ENCODE data around the gene MBD2. TPM values are rescaled to one million over a fixed set of nuclear protein-coding genes. Genes with fewer than 3 reads are reported as not detected.

Gene MBD2
- total RNA-seq, 1 donor from 2014 or later, result 40.4 TPM

DNA sequence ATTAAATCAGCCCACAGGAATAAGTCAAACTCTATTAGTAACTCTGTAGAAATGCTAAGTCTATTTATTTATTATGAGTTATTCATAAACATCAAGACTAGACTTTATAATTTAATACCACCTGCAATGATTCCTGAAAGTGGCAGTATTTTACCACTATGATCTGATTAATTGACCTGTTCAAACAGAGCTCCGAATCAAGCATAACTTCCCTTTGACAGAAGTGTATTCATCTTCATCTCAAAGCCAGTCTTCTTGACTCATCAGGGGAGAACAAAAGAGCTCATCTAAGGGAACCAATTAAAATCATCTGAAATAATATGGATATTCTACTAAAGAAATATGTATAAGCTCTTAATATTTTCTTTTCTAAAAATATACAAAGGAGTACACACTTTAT, 122.3 kb downstream of the MBD2 start:
- no peaks in the 10 kb centered on the region for H3K9me3 Mint-ChIP-seq (ENCODE audit: low read depth)
- no peaks in the 10 kb centered on the region for H3K27me3 Mint-ChIP-seq
- H3K4me1 Mint-ChIP-seq (ENCODE audit: low read depth), result no peaks in the 10 kb centered on the region
- no peak for DNase-seq (ENCODE audit: low spot score, unreplicated experiment)
- no peak overlapping the region for H3K4me3 Mint-ChIP-seq (ENCODE audit: low read depth)
- TF ChIP-seq, protein P1, sequence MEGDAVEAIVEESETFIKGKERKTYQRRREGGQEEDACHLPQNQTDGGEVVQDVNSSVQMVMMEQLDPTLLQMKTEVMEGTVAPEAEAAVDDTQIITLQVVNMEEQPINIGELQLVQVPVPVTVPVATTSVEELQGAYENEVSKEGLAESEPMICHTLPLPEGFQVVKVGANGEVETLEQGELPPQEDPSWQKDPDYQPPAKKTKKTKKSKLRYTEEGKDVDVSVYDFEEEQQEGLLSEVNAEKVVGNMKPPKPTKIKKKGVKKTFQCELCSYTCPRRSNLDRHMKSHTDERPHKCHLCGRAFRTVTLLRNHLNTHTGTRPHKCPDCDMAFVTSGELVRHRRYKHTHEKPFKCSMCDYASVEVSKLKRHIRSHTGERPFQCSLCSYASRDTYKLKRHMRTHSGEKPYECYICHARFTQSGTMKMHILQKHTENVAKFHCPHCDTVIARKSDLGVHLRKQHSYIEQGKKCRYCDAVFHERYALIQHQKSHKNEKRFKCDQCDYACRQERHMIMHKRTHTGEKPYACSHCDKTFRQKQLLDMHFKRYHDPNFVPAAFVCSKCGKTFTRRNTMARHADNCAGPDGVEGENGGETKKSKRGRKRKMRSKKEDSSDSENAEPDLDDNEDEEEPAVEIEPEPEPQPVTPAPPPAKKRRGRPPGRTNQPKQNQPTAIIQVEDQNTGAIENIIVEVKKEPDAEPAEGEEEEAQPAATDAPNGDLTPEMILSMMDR (IDR thresholded peaks at IDR 0.05; ENCODE audit: unreplicated experiment), result no peak
- H3K36me3 Mint-ChIP-seq (ENCODE audit: insufficient read depth), result no peaks in the 10 kb centered on the region
- H3K27ac Mint-ChIP-seq, result no peak overlapping the region

Other genes with a start within 250 kb of the MBD2 start
- 59.6 and 65.3 TPM in 2 replicates for gene POLI, start 44.8 kb upstream of the MBD2 start, total RNA-seq
- gene STARD6, start 133.2 kb upstream of the MBD2 start, total RNA-seq, result not detected in 2 replicates
- 12.2 and 12.6 TPM in 2 replicates for gene C18orf54, start 133.2 kb upstream of the MBD2 start, total RNA-seq